PC-9 (cell line): ENCODE results near the gene SEMA6A. TPM values are rescaled to one million over a fixed set of nuclear protein-coding genes. Genes with fewer than 3 reads are reported as not detected.

ENCODE experiments used
- BruUV-seq: library from RNA; stranded (reverse); fragments of 400-500 nt; replicated peaks from 2 replicates; lab custom pipeline; 2021; lab: Mats Ljungman, UMichigan
- CTCF ChIA-PET: fragments of 300-600 bp; sonication (Branson Sonifier 250); formaldehyde crosslinking; loops from one replicate; lab custom pipeline; 2022; ENCODE audit warnings: antibody characterized with exemption; lab: Charles Lee
- POLR2A ChIA-PET: fragments of 300-600 bp; sonication (Branson Sonifier 250); formaldehyde crosslinking; loops from one replicate; lab custom pipeline; 2022; ENCODE audit warnings: antibody characterized with exemption; ENCODE audit not compliant: unreplicated experiment; lab: Charles Lee
- DNase-seq, 2 experiments: peaks; one replicate each; pipeline versions ENCODE4 v3.0.0 to v3.0.0-alpha.2; 2015 to 2022; ENCODE audit warnings: mixed read lengths in 1 of 2
- H2AFZ ChIP-seq: fragments of 200-600 bp; sonication (generic); 2 replicates; pipeline ENCODE4 v1.8.1; 2017; ENCODE audit warnings: antibody characterized with exemption
- H3F3A ChIP-seq: fragments of 200-600 bp; sonication (generic); 2 replicates; pipeline ENCODE4 v1.8.1; 2017; ENCODE audit warnings: antibody characterized with exemption, mild to moderate bottlenecking, low read depth; ENCODE audit not compliant: insufficient read depth
- H3K27ac ChIP-seq: fragments of 200-600 bp; sonication (generic); 2 replicates; pipeline ENCODE4 v1.6.1; 2016; ENCODE audit warnings: mixed run types
- H3K27me3 ChIP-seq: fragments of 200-600 bp; sonication (generic); 2 replicates; pipeline ENCODE4 v1.6.1; 2016; ENCODE audit warnings: low read depth, mixed run types; ENCODE audit not compliant: insufficient read depth
- H3K36me3 ChIP-seq: fragments of 200-600 bp; sonication (generic); 2 replicates; pipeline ENCODE4 v1.6.1; 2016; ENCODE audit warnings: low read depth, mixed run types
- H3K4me1 ChIP-seq: fragments of 200-600 bp; sonication (generic); replicated peaks from 2 replicates; pipeline ENCODE4 v1.6.1; 2016; ENCODE audit warnings: mixed run types; ENCODE audit not compliant: insufficient read depth
- H3K4me2 ChIP-seq: fragments of 200-600 bp; sonication (generic); 2 replicates; pipeline ENCODE4 v1.6.1; 2017; ENCODE audit warnings: mixed run types
- H3K4me3 ChIP-seq: fragments of 200-600 bp; sonication (generic); 2 replicates; pipeline ENCODE4 v1.6.1; 2016; ENCODE audit warnings: mixed run types
- H3K79me2 ChIP-seq: fragments of 200-600 bp; sonication (generic); 2 replicates; pipeline ENCODE4 v1.6.1; 2017; ENCODE audit warnings: low read depth, mixed run types
- H3K9me2 ChIP-seq: fragments of 200-600 bp; sonication (generic); 2 replicates; pipeline ENCODE4 v1.8.1; 2017; ENCODE audit warnings: mild to moderate bottlenecking; ENCODE audit not compliant: insufficient read depth
- H3K9me3 ChIP-seq: fragments of 200-600 bp; sonication (generic); 2 replicates; pipeline ENCODE4 v1.8.1; 2016; ENCODE audit warnings: low read depth; ENCODE audit not compliant: insufficient read depth
- H4K20me1 ChIP-seq: fragments of 200-600 bp; sonication (generic); 2 replicates; pipeline ENCODE4 v1.8.1; 2017; ENCODE audit not compliant: insufficient read depth
- EZH2 ChIP-seq: fragments of 200-600 bp; sonication (generic); IDR thresholded peaks from 2 replicates; pipeline ENCODE4 v1.8.0; 2017; ENCODE audit warnings: antibody characterized with exemption, low read depth
- intact Hi-C: fragments of 100-400 bp; cut with micrococcal nuclease; formaldehyde crosslinking; loops from one replicate; pipeline ENCODE4 v1.10.0; 2022; ENCODE audit not compliant: unreplicated experiment
- total RNA-seq: library from RNA; stranded (reverse); gene quantifications from 2 replicates; pipeline ENCODE4 v1.2.3, GENCODE V29; 2021
- TF ChIP-seq, protein P1 (sequence below): fragments of 200-600 bp; sonication (generic); conservative IDR thresholded peaks from 2 replicates; pipeline ENCODE4 v1.6.1; 2017; ENCODE audit warnings: mixed run types, antibody characterized with exemption, mild to moderate bottlenecking, moderate library complexity

Gene SEMA6A
- total RNA-seq, 1 experiment from 2014 or later: not detected

DNA sequence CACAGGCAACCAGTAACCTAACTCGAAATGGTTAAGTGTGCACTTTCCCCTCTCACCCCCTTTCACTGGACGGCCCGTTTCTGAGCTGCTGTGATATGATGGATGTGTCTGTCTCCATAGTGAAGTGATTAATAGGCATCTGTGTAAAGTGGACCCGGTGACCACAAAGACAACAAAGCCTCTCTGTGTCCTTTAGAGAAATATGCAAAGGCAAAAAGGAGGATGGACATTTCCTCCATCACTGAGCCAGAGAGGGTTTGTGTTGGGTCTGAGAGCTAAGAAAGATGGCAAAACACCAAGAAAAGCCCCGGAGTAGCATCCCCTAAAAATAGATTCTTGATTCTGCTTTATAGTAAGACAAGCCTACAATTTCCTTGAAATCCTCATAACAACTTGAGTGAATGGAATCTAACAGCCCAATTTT lies 120.6 kb downstream of the SEMA6A start:
- no peak for TF ChIP-seq EZH2
- TF ChIP-seq, protein P1, sequence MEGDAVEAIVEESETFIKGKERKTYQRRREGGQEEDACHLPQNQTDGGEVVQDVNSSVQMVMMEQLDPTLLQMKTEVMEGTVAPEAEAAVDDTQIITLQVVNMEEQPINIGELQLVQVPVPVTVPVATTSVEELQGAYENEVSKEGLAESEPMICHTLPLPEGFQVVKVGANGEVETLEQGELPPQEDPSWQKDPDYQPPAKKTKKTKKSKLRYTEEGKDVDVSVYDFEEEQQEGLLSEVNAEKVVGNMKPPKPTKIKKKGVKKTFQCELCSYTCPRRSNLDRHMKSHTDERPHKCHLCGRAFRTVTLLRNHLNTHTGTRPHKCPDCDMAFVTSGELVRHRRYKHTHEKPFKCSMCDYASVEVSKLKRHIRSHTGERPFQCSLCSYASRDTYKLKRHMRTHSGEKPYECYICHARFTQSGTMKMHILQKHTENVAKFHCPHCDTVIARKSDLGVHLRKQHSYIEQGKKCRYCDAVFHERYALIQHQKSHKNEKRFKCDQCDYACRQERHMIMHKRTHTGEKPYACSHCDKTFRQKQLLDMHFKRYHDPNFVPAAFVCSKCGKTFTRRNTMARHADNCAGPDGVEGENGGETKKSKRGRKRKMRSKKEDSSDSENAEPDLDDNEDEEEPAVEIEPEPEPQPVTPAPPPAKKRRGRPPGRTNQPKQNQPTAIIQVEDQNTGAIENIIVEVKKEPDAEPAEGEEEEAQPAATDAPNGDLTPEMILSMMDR: no peak
- no peaks in the 10 kb centered on the region; the same call in 1 of the 2 replicates for H3K9me2 ChIP-seq
- no peaks in the 10 kb centered on the region for H4K20me1 ChIP-seq
- no peak overlapping the region for H2AFZ ChIP-seq
- no peak for DNase-seq
- H3K4me2 ChIP-seq: no peak overlapping the region
- H3F3A ChIP-seq: no peaks in the 10 kb centered on the region
- intact Hi-C loops: no loop called here
- H3K27ac ChIP-seq: no peak overlapping the region
- BruUV-seq: no TSS peak
- no peaks in the 10 kb centered on the region for H3K36me3 ChIP-seq
- no peaks in the 10 kb centered on the region for H3K4me1 ChIP-seq
- POLR2A ChIA-PET: no interaction called here
- no peaks in the 10 kb centered on the region for H3K79me2 ChIP-seq
- CTCF ChIA-PET: no interaction called here
- peaks cover 30% of the 10 kb centered on the region; the same call in 1 of the 2 replicates for H3K27me3 ChIP-seq
- H3K4me3 ChIP-seq: no peak overlapping the region
- no peaks in the 10 kb centered on the region for H3K9me3 ChIP-seq

DNA sequence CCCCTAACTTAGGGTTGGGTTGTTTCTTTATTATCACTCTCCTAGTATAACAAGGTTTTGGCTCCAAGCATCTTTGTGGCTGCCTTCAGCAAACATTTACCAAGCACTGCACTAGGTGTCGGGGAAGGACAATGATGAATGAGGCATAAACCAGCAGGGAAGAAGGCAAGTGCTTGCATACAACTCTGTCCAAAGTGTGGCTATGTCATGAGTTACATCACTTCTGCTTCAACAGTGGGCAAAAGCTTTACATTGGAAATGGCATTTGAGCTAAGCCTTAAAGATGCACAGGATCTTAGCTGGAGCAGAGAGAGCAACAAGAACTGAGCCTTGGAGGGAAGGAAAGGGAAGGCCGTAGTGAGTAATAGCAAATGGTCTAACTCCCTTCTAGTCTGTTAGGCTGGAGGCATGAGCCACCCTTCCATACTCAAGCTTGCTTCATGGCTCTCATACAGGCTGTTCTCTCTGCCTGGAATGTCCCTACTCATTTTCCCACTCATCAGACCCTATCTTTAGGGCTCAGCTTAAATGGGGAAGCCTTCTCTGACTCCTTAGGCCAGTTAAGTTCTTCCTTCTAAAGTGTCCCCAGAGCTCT lies 121.8 kb downstream of the SEMA6A start:
- no TSS peak for BruUV-seq
- no peaks in the 10 kb centered on the region for H3K4me1 ChIP-seq
- DNase-seq: no peak
- no peak overlapping the region for H3K27ac ChIP-seq
- no peaks in the 10 kb centered on the region for H4K20me1 ChIP-seq
- POLR2A ChIA-PET: no interaction called here
- no peak overlapping the region for H3K4me3 ChIP-seq
- H3K79me2 ChIP-seq: no peaks in the 10 kb centered on the region
- H3K27me3 ChIP-seq: peaks cover 26% of the 10 kb centered on the region; the same call in 1 of the 2 replicates
- no peak overlapping the region for H2AFZ ChIP-seq
- TF ChIP-seq, protein P1: no peak
- TF ChIP-seq EZH2: no peak
- no peak overlapping the region for H3K4me2 ChIP-seq
- H3K9me3 ChIP-seq: no peaks in the 10 kb centered on the region
- no peaks in the 10 kb centered on the region for H3K36me3 ChIP-seq
- H3K9me2 ChIP-seq: no peaks in the 10 kb centered on the region; the same call in 1 of the 2 replicates
- no peaks in the 10 kb centered on the region for H3F3A ChIP-seq
- CTCF ChIA-PET: no interaction called here
- intact Hi-C loops: no loop called here

DNA sequence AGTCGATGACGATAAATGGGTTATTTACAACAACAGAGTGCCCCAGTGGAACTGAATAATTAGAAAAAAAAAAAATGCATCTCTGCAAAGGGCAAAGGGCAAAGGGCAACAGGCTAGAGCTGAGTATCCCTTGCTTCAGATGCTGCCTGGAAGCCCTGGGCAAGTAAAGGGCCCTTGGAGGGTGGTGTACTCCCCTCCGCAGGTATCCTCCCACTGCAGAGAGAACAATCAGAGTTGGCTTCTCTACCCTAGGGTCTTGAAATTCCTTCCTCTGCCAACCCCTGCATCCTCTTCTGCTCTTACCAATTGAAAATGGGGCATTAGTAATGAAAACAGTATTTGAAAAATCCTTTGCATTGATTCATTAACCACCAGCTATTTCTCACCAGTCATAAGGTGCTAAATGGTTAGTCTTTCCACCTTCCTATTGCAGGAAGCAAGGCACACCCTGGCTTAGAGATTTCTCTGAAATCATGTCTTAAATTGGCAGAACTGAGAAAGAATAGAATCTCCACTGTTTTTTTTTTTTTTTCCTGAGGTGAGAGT lies 122.6 kb downstream of the SEMA6A start:
- intact Hi-C loops: no loop called here
- no peaks in the 10 kb centered on the region for H3F3A ChIP-seq
- no peaks in the 10 kb centered on the region for H3K9me3 ChIP-seq
- peaks cover 21% of the 10 kb centered on the region; the same call in 1 of the 2 replicates for H3K27me3 ChIP-seq
- H3K9me2 ChIP-seq: no peaks in the 10 kb centered on the region; the same call in 1 of the 2 replicates
- no peak overlapping the region for H3K27ac ChIP-seq
- H4K20me1 ChIP-seq: no peaks in the 10 kb centered on the region
- no TSS peak for BruUV-seq
- no peak overlapping the region for H3K4me3 ChIP-seq
- no peak for DNase-seq
- H3K36me3 ChIP-seq: no peaks in the 10 kb centered on the region
- POLR2A ChIA-PET: no interaction called here
- CTCF ChIA-PET: no interaction called here
- no peak overlapping the region for H2AFZ ChIP-seq
- no peak overlapping the region for H3K4me2 ChIP-seq
- H3K4me1 ChIP-seq: no peaks in the 10 kb centered on the region
- H3K79me2 ChIP-seq: no peaks in the 10 kb centered on the region
- TF ChIP-seq, protein P1: no peak
- no peak for TF ChIP-seq EZH2
